Brain microvascular endothelial cell (primary cell): Measurements from ENCODE around the gene PGBD1.

Experiments
- DNase-seq: peaks from one replicate; pipeline ENCODE4 v3.0.0-alpha.2; 2020
- H3K27ac ChIP-seq: fragments of 250-450 bp; sonication (Bioruptor Pico); 2 replicates; pipeline ENCODE4 v1.5.1; 2020; ENCODE audit warnings: mild to moderate bottlenecking, moderate library complexity
- H3K27me3 ChIP-seq: fragments of 250-450 bp; sonication (Bioruptor Pico); replicated peaks from 2 replicates; pipeline ENCODE4 v1.5.1; 2020; ENCODE audit warnings: mild to moderate bottlenecking
- H3K36me3 ChIP-seq: fragments of 250-450 bp; sonication (Bioruptor Pico); replicated peaks from 2 replicates; pipeline ENCODE4 v1.5.1; 2020; ENCODE audit warnings: mild to moderate bottlenecking
- H3K4me3 ChIP-seq: 2 replicates; pipeline ENCODE4 v1.5.1; 2011; ENCODE audit warnings: low read depth, mild to moderate bottlenecking, control low read depth, low read length, moderate library complexity
- CTCF ChIP-seq: IDR thresholded peaks from 2 replicates; pipeline ENCODE4 v1.5.1; 2011; ENCODE audit warnings: low read depth, mild to moderate bottlenecking, moderate library complexity, low read length, control low read depth, inconsistent platforms; ENCODE audit errors: missing control alignments
- in situ Hi-C: cut with HindIII; loops from 2 replicates; pipeline ENCODE4 v1.10.0; 2017; ENCODE audit warnings: low sequenced_read_pairs, low pct_ligation_motif_present

Gene PGBD1

GRCh38 chr6:28243946-28244345, 37.4 kb upstream of the PGBD1 start:
- H3K4me3 ChIP-seq: no peak overlapping the region
- no peak overlapping the region for H3K27ac ChIP-seq
- in situ Hi-C loops: no loop called here
- no peak for DNase-seq
- no peak for TF ChIP-seq CTCF
- H3K27me3 ChIP-seq: no peaks in the 10 kb centered on the region
- H3K36me3 ChIP-seq: peaks cover 12% of the 10 kb centered on the region

- no peaks in the 10 kb centered on the region for H3K27me3 ChIP-seq
- no peak for TF ChIP-seq CTCF
- DNase-seq: no peak
- H3K36me3 ChIP-seq: peaks cover 12% of the 10 kb centered on the region
- in situ Hi-C loops: no loop called here
- H3K4me3 ChIP-seq: no peak overlapping the region
- no peak overlapping the region for H3K27ac ChIP-seq
These were observed 36.0 kb upstream of the PGBD1 start for GRCh38 chr6:28245206-28245941.

GRCh38 chr6:28248916-28249315, 32.5 kb upstream of the PGBD1 start:
- H3K27ac ChIP-seq: no peak overlapping the region
- H3K4me3 ChIP-seq: no peak overlapping the region
- no peaks in the 10 kb centered on the region for H3K27me3 ChIP-seq
- DNase-seq: no peak
- TF ChIP-seq CTCF: no peak
- peaks cover 12% of the 10 kb centered on the region for H3K36me3 ChIP-seq
- in situ Hi-C loops: no loop called here

- peak overlapping the region; percentile 91 for H3K4me3 ChIP-seq
- peaks cover 3% of the 10 kb centered on the region for H3K36me3 ChIP-seq
- in situ Hi-C loops: no loop called here
- no peak overlapping the region for H3K27ac ChIP-seq
- TF ChIP-seq CTCF: no peak
- H3K27me3 ChIP-seq: no peaks in the 10 kb centered on the region
- DNase-seq: no peak
These were observed 30.6 kb upstream of the PGBD1 start for GRCh38 chr6:28250747-28251146.

- TF ChIP-seq CTCF: no peak
- no peaks in the 10 kb centered on the region for H3K36me3 ChIP-seq
- H3K27me3 ChIP-seq: no peaks in the 10 kb centered on the region
- in situ Hi-C loops: no loop called here
- DNase-seq: peak; percentile 10
- no peak overlapping the region for H3K27ac ChIP-seq
- H3K4me3 ChIP-seq: peak overlapping the region; percentile 91
These were observed 29.7 kb upstream of the PGBD1 start for GRCh38 chr6:28251661-28252008.
